H1 (cell line): Measurements from ENCODE around the gene ARMS2.

Experiments
- HDAC6 ChIP-seq: IDR thresholded peaks from one replicate; pipeline ENCODE4 v1.7.1; 2012; ENCODE audit warnings: low read depth, mild to moderate bottlenecking, inconsistent platforms, low read length, moderate library complexity
- POLR2AphosphoS5 ChIP-seq: IDR thresholded peaks from 2 replicates; pipeline ENCODE4 v1.6.1; 2011; ENCODE audit warnings: low read depth, low read length
- SIX5 ChIP-seq: IDR thresholded peaks from 2 replicates; pipeline ENCODE4 v1.6.1; 2011; ENCODE audit warnings: mild to moderate bottlenecking, low read depth, low read length

GRCh38 chr10:122484276-122485060 lies 30.0 kb downstream of the ARMS2 start:
- TF ChIP-seq SIX5 (no peak), HDAC6 (no peak), POLR2AphosphoS5 (no peak)
